ENCODE measurements around the gene IRF2.

Gene IRF2

DNA sequence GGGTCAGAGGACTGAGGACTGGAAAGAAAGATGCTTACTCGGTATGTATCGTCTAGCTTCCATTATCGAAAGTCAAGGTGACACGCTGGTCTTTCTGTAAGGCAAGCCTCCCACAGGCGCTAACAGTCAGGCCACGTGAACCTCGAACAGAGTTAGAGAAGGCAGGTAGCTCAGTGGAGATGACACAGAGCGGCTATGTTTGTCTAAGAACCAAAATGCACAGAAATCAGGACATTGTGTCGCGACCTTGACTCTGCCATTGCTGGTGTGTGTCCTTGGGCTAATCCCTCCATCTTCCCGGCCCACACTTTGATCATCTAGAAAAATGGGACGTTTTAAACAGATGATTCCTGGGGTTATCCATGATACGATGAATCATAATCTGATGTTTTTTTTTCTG lies 40.3 kb downstream of the IRF2 start:
- no peak overlapping the region for H2AFZ ChIP-seq (ENCODE audit: low read depth)
- no peak overlapping the region for H3K9ac ChIP-seq
- no peaks in the 10 kb centered on the region for H3K27me3 ChIP-seq (ENCODE audit: insufficient read depth, low read depth)
- peaks cover 4% of the 10 kb centered on the region for H3K4me1 ChIP-seq (ENCODE audit: low read depth, poor library complexity, severe bottlenecking)
- H3K36me3 ChIP-seq (ENCODE audit: insufficient read depth): no peaks in the 10 kb centered on the region; the same call in 1 of the 2 replicates
- no peak overlapping the region for H3K4me3 ChIP-seq (IDR thresholded peaks at IDR 0.05; ENCODE audit: insufficient read depth, low read depth, low read length)
- H3K4me2 ChIP-seq: no peak overlapping the region
- H3K79me2 ChIP-seq (ENCODE audit: insufficient read depth, low read depth): peaks cover 66% of the 10 kb centered on the region
- TF ChIP-seq, protein P1, sequence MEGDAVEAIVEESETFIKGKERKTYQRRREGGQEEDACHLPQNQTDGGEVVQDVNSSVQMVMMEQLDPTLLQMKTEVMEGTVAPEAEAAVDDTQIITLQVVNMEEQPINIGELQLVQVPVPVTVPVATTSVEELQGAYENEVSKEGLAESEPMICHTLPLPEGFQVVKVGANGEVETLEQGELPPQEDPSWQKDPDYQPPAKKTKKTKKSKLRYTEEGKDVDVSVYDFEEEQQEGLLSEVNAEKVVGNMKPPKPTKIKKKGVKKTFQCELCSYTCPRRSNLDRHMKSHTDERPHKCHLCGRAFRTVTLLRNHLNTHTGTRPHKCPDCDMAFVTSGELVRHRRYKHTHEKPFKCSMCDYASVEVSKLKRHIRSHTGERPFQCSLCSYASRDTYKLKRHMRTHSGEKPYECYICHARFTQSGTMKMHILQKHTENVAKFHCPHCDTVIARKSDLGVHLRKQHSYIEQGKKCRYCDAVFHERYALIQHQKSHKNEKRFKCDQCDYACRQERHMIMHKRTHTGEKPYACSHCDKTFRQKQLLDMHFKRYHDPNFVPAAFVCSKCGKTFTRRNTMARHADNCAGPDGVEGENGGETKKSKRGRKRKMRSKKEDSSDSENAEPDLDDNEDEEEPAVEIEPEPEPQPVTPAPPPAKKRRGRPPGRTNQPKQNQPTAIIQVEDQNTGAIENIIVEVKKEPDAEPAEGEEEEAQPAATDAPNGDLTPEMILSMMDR (conservative IDR thresholded peaks at IDR 0.05; ENCODE audit: low read depth, low read length): no peak
- no peak overlapping the region for H3K27ac ChIP-seq
- H4K20me1 ChIP-seq (ENCODE audit: insufficient read depth): no peaks in the 10 kb centered on the region

DNA sequence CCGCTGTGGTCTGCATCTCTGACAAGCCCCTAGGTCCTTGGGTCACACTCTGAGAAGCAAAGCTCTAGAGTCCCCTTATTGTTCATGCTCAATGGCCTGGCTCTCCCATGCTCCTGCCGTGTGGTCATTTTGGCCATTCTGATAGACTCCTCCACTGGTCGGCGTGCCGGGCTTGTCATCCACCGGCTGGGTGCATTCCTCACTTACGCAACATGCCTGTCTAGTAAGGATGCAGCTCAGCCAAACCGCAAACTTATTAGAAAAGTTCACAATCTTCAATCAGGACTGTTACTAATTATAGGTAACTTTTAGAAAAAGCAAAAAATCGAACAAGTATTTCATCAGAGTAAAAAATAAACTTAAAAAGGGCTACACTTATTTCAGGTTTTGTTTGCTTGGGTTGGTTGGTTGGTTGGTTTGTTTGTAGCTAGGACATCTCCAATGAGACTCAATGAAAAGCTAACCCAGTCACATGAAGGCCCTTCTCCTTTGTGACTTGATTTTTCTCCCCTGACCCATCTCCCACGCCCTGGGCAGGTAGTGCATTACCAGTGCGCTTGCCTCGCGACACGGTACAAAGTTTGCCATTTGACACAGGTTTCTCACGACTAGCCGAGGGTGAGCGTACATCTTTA lies 41.0 kb downstream of the IRF2 start:
- Histone ChIP-seq H3K27ac (no peak overlapping the region), H2AFZ (ENCODE audit: low read depth) (no peak overlapping the region), H4K20me1 (ENCODE audit: insufficient read depth) (no peaks in the 10 kb centered on the region), H3K9ac (no peak overlapping the region), H3K4me2 (no peak overlapping the region), H3K27me3 (ENCODE audit: insufficient read depth, low read depth) (no peaks in the 10 kb centered on the region), H3K36me3 (ENCODE audit: insufficient read depth) (no peaks in the 10 kb centered on the region; the same call in 1 of the 2 replicates), H3K79me2 (ENCODE audit: insufficient read depth, low read depth) (peaks cover 61% of the 10 kb centered on the region), H3K4me3 (IDR thresholded peaks at IDR 0.05; ENCODE audit: insufficient read depth, low read depth, low read length) (no peak overlapping the region), H3K4me1 (ENCODE audit: low read depth, poor library complexity, severe bottlenecking) (peaks cover 4% of the 10 kb centered on the region)
- TF ChIP-seq, protein P1 (conservative IDR thresholded peaks at IDR 0.05; ENCODE audit: low read depth, low read length): no peak

DNA sequence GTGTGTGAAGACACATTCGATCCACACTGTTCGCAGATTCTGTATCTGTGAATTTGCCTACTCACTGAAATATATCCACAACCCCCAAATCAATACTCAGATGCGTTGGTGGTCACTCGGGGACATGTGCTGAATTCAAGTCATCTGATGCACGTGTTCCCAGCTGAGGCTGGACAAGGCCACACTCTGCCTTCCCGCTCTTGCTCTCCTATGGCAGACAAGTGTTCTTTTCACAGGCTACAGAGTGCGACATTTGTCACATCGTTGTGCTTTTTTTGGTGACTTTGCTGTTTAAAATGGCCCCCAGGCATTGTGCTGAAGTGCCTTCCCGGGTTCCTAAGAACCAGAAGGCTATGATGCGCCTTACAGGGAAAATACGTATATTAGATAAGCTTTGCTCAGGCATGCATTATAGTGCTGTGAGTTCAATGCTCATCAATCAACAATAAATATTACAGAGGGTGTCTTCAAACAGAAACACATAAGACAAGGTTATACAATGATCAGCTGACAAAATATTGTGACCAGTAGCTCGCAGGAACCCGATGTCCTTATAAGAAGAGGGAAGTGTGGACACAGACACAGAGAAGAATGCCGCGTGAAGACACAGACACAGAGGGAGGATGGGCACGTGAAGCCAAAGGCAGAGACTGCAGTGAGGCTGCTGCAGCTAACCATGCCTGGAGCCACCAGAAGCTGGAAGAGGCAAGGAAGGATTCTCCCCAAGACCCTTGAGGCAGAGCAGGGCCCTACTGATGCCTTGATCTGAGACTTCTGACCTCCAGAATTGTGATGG lies 42.0 kb downstream of the IRF2 start:
- no peak overlapping the region for H3K27ac ChIP-seq
- H3K79me2 ChIP-seq (ENCODE audit: insufficient read depth, low read depth): peaks cover 51% of the 10 kb centered on the region
- no peak overlapping the region for H3K4me2 ChIP-seq

DNA sequence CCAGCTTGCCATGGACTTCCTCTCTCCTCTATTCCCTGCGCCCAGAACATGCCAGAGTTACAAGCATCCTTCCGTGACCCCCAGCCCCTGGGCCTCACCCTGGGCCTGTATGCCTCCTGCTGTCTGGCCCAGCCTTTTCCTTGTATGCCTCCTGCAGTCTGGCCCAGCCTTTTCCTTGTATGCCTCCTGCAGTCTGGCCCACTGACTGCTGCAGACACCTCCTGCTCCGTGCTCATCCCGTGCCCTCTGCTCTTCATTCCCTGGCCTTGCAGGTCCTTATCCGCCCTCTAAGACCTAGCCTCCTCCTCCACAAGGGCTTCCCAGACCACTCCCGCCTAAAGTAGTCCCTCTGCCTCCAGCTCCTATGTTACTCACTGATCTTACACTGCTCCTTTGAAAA lies 44.2 kb downstream of the IRF2 start:
- Histone ChIP-seq H3K4me1 (ENCODE audit: low read depth, poor library complexity, severe bottlenecking) (peaks cover 30% of the 10 kb centered on the region), H2AFZ (ENCODE audit: low read depth) (no peak overlapping the region), H3K27me3 (ENCODE audit: insufficient read depth, low read depth) (no peaks in the 10 kb centered on the region), H3K27ac (no peak overlapping the region), H3K9ac (no peak overlapping the region), H3K4me2 (no peak overlapping the region), H3K4me3 (IDR thresholded peaks at IDR 0.05; ENCODE audit: insufficient read depth, low read depth, low read length) (no peak overlapping the region), H3K79me2 (ENCODE audit: insufficient read depth, low read depth) (peaks cover 41% of the 10 kb centered on the region; the same call in 1 of the 2 replicates), H4K20me1 (ENCODE audit: insufficient read depth) (no peaks in the 10 kb centered on the region), H3K36me3 (ENCODE audit: insufficient read depth) (no peaks in the 10 kb centered on the region; the same call in 1 of the 2 replicates)
- TF ChIP-seq, protein P1 (conservative IDR thresholded peaks at IDR 0.05; ENCODE audit: low read depth, low read length): no peak

More for the DNA sequence above, 42.0 kb downstream of the IRF2 start:
- H3K4me1 ChIP-seq (ENCODE audit: low read depth, poor library complexity, severe bottlenecking): peaks cover 11% of the 10 kb centered on the region
- H3K9ac ChIP-seq: no peak overlapping the region
- TF ChIP-seq, protein P1 (conservative IDR thresholded peaks at IDR 0.05; ENCODE audit: low read depth, low read length): no peak
- no peak overlapping the region for H2AFZ ChIP-seq (ENCODE audit: low read depth)
- no peaks in the 10 kb centered on the region for H4K20me1 ChIP-seq (ENCODE audit: insufficient read depth)
- no peak overlapping the region for H3K4me3 ChIP-seq (IDR thresholded peaks at IDR 0.05; ENCODE audit: insufficient read depth, low read depth, low read length)
- H3K36me3 ChIP-seq (ENCODE audit: insufficient read depth): no peaks in the 10 kb centered on the region; the same call in 1 of the 2 replicates
- no peaks in the 10 kb centered on the region for H3K27me3 ChIP-seq (ENCODE audit: insufficient read depth, low read depth)
